Activated CD4-positive, alpha-beta T cell treated with anti-CD3 and anti-CD28 coated beads, Interleukin-2, amount 50 U/mL, for 24 hours (primary cell): ENCODE data around the gene UNCX.
"Not testable (repeated sequence)": the region's sequence is repeated elsewhere in the genome, so short reads cannot be mapped to it uniquely, and the experiment has no call there.

Experiments used
- DNase-seq, 2 donors: peaks; one replicate each; pipeline ENCODE4 v3.0.0-alpha.2; 2020; ENCODE audit warnings: low read depth in 1 of 2, low spot score in 1 of 2

UNCX gene

GRCh38 chr7:1232623-1233332 lies at the start of gene UNCX:
Gene UNCX (plus strand): TSS chr7:1232872. CDS start chr7:1233018, 146 bp downstream.
- DNase-seq = no peak

GRCh38 chr7:1187127-1187526 lies 45.5 kb upstream of the UNCX start:
- no peak for DNase-seq

- no peak for DNase-seq
Measured at GRCh38 chr7:1188720-1189294, 43.9 kb upstream of the UNCX start.

- DNase-seq = no peak
Measured at GRCh38 chr7:1189986-1190772, 42.5 kb upstream of the UNCX start.

- no peak for DNase-seq
Measured at GRCh38 chr7:1192171-1192676, 40.4 kb upstream of the UNCX start.

- no peak for DNase-seq
Measured at GRCh38 chr7:1193593-1194424, 38.9 kb upstream of the UNCX start.

DNA sequence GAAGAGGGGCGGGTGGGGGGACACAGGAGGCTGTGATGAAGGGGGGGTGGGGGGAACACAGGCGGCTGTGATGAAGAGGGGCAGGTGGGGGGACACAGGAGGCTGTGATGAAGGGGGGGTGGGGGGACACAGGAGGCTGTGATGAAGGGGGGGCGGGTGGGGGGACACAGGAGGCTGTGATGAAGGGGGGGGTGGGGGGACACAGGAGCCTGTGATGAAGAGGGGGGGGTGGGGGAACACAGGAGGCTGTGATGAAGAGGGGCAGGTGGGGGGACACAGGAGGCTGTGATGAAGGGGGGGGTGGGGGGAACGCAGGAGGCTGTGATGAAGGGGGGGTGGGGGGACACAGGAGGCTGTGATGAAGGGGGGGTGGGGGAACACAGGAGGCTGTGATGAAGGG lies 36.2 kb upstream of the UNCX start:
- not testable (repeated sequence) for DNase-seq

DNA sequence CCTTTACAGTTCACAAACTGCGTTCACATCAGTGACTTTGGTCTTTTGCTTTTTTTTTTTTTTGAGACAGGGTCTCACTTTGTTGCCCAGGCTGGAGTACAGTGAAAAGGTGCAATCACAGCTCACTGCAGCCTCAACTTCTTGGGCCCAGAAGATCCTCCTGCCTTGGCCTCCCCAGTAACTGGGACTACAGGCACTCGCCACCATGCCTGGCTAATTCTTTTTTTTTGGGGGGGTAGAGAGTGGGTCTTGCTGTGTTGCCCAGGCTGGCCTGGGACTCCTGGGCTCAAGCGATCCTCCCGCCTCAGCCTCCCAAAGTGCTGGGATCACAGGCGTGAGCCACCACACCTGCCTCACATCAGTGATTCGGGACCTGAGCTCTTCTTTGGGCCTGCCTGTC lies 35.7 kb upstream of the UNCX start:
- no peak for DNase-seq

DNA sequence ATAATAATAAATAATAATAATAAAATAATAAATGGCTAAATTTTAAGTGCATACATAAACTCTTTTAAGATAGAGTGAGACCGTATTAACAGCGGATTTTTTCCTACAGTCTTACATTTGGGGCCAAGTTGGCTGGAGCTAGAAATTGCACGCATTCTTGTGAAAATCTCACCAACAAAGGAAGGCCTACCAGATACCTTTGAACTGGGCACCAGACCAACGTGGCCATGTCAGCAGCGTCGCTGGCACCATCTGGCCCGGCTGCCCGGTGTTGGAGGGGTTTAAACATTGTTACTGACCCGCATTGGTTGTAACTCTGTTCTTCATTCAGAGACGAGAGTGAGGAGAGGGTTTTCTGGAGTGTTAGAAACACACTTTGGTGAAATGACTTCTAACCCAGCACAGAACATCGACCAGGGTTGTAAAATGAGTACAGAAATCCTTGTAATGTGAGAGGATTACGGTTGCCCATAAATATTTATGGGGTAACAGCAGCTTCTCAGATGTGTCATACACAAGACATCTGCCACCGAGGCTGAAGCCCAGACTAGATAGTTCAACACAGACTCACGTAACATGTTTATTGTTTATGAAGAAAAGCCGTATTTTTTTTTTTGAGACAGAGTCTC lies 34.6 kb upstream of the UNCX start:
- no peak for DNase-seq

DNA sequence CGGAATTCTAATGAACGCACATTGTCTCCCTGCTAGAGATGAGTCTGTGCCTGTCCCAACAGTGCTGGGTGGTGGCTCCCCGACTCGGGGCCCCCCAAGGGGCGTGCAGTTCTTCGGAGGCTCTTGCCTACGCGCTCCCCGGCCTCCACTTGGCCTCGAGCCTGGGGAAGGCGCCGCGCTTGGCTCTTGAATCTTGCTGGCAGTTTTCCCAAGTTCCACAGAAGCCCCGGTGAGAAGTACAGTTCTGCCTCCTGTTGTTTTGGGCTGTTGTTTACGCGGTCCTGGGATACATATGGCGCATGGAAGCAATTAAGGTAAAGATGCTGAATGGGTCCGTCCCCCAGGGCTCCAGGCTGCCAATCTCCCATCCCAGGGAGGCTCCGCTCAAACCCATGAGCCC lies 32.6 kb upstream of the UNCX start:
- no peak for DNase-seq

DNA sequence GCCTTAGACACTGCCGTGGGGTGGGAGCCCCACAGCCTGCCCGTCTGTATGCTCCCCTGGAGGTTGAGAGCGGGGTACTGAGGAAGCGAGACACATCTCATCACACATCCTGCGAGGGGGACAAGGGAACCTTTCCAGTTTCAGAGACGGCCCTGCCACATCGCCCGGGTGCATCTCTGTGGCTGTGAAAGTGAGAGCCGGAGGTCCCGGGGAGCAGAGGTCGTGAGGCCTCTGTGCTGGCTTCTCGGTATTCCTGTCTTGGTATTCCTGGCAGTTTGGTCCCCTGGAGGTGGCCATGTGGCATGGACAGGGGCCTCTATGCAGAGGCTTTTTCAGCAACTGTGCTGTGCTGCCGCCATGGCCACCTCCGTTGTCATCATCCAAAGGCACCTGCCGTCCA lies 30.8 kb upstream of the UNCX start:
- no peak for DNase-seq

DNA sequence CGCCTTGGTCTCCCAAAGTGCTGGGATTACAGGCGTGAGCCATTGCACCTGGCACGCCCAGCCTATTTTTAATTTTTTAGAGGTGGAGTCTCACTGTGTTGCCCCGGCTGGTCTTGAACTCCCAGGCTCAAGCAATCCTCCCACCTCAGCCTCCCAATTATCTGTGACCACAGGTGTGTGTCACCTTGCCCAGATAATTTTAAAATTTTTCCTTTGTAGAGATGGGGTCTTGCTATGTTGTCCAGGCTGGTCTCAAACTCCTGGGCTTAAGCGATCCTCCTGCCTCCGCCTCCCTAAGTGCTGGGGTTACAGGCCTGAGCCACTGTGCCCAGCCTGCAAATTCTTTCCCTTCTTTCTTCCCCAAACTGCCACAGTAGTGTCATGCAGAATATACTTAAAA lies 29.8 kb upstream of the UNCX start:
- not testable (repeated sequence) for DNase-seq

DNA sequence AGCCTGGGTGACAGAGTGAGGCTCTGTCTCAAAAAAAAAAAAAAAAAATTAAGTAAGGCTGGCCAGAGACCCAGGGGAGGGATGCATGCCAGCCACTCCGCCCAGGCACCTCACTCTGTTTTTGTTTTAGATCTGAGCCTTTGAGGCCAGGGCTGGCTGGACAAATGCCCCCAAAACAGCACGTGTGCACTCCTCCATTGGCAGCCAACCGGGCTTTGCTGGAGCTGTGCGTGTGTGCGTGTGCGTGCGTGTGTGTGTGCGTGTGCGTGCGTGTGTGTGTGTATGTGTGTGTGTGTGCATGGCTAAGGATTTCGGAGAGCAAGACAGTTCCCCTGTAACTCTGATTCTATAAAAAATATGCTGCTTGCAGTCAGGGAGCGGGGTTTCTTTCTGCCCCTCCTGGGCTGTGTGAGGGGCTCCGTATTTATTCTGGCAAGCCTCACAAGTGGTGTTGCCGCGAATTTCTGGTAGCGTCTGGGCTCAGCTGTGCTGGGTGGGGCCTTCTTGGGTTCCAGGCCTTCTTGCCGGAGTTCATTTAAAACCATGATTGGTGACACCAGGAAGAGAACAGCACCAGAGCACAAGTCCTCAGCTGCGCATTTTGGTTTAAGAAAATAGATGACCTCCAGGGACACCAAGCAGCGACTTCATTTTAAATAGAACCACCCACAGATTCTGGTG lies 28.1 kb upstream of the UNCX start:
- DNase-seq = no peak

GRCh38 chr7:1205742-1206141 lies 26.9 kb upstream of the UNCX start:
- DNase-seq = not testable (repeated sequence)

DNA sequence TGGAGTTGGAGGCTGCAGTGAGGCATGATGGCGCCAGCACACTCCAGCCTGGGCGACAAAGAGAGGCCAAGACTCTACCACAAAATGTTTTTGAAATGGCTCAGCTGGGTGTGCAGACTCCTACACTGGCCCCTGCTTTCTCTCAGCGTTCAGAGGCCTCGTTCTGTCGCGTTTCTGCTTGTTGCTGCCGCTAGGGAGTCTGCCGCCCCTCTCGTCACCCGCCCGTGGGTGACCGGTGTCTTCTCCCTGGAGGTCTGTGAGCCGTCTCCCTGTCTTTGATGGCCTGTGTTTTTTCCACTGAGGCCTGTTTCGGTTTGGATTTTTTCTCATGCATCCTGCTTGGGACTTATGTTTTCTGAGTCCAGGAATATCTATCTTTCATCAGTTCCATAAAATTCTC lies 23.6 kb upstream of the UNCX start:
- no peak for DNase-seq

- DNase-seq = no peak
Measured at GRCh38 chr7:1210321-1210978, 22.2 kb upstream of the UNCX start.

DNA sequence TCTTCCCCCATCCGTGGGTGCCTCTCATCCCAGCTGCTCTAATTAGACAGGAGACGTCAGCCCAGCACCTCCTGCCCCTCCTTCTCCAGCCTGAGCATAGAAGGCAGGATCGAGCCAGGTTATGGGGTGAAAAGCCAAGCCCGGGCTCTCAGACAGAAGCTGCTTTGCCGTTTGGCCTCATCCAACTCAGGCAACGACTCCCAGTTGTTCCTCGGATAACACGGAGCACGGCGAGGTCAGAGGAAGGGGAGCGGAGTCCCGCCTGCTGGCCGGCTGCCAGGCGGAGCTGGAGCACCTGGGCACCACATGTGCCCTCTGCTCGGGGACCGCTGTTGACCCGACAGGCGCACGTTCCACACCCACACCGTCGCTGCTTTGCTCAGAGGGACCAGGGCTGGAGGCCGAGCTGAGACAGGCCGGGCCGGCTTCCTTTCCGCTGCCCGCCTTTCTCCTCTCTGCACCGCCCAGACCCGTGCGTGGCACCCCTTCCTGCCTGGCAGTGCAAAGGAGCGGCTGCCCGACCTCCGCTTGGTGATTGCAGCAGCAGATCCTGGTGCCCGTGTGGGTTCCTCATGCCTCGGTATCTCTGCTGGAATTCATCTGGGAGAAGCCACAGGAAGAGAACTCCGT lies 21.6 kb upstream of the UNCX start:
- no peak for DNase-seq

DNA sequence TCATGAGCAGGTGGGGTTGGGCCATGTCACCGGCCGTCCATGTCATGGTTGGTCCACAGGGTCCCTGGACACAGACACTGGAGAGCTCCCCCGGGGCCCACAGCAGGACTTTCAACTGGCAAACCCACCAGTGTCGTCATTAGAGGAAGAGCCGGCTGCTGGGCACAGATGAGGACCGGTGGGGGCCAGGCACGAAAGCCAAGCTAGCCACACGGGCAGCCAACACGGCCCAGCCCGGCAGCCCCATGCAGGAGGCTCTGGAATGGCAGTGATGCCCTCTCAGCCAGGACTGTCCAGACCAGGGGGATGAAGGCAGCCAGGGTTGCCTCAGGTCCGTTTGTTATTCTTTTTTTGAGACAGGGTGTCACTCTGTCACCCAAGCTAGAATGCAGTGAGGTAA lies 21.1 kb upstream of the UNCX start:
- DNase-seq = no peak

DNA sequence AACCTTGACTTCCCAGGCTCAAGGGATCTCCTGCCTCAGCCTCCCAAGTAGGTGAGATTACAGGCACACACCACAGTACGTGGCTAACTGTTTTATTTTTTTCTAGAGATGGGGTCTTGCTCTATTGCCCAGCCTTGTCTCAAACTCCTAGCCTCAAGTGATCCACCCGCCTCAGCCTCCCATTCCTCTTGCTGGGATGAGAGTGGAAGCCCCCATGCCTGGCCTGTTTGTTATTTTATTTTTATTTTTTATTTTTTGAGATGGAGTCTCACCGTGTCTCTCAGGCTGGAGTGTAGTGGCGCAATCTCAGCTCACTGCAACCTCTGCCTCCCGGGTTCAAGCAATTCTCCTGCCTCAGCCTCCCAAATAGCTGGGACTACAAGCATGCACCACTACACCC lies 20.6 kb upstream of the UNCX start:
- not testable (repeated sequence) for DNase-seq
